Astrocyte of the spinal cord (primary cell): ENCODE data around the gene KIF25.

Source experiments
- DNase-seq: peaks from one replicate; pipeline ENCODE4 v3.0.0; 2011; ENCODE audit warnings: low read depth, low spot score
- H3K4me3 ChIP-seq: 2 replicates; pipeline ENCODE4 v1.5.1; 2011; ENCODE audit warnings: low read depth, mild to moderate bottlenecking, low read length, moderate library complexity
- CTCF ChIP-seq: IDR thresholded peaks from 2 replicates; pipeline ENCODE4 v1.5.1; 2012; ENCODE audit warnings: low read depth, mild to moderate bottlenecking, low read length, inconsistent platforms
- in situ Hi-C: cut with HindIII; loops from 2 replicates; pipeline ENCODE4 v1.10.0; 2017; ENCODE audit warnings: low sequenced_read_pairs

The KIF25 gene

GRCh38 chr6:167993831-167994230 lies 3.6 kb upstream of the KIF25 start:
- no peak overlapping the region for H3K4me3 ChIP-seq
- no peak for DNase-seq
- in situ Hi-C loops = no loop called here
- no peak for TF ChIP-seq CTCF

- TF ChIP-seq CTCF = no peak
These were observed 2.2 kb upstream of the KIF25 start for GRCh38 chr6:167995302-167995701.

GRCh38 chr6:167995731-167996151 lies 1.7 kb upstream of the KIF25 start:
- DNase-seq = no peak
- no peak overlapping the region for H3K4me3 ChIP-seq
- no peak for TF ChIP-seq CTCF
- in situ Hi-C loops = no loop called here

More at GRCh38 chr6:167995302-167995701, 2.2 kb upstream of the KIF25 start:
- DNase-seq = no peak
- no peak overlapping the region for H3K4me3 ChIP-seq
- in situ Hi-C loops = no loop called here

- in situ Hi-C loops = no loop called here
- no peak for DNase-seq
- no peak overlapping the region for H3K4me3 ChIP-seq
- no peak for TF ChIP-seq CTCF
These were observed 859 bp upstream of the KIF25 start for GRCh38 chr6:167996424-167997199.

GRCh38 chr6:167998215-167998614 lies 744 bp downstream of the KIF25 start:
- no peak overlapping the region for H3K4me3 ChIP-seq
- DNase-seq = no peak
- TF ChIP-seq CTCF = no peak
- in situ Hi-C loops = no loop called here

GRCh38 chr6:168000198-168001028 lies 2.9 kb downstream of the KIF25 start:
- TF ChIP-seq CTCF = no peak
- in situ Hi-C loops = no loop called here
- no peak for DNase-seq
- no peak overlapping the region for H3K4me3 ChIP-seq
